ENCODE data around the gene AGTRAP. TPM values are rescaled to one million over a fixed set of nuclear protein-coding genes. Genes with fewer than 3 reads are reported as not detected.

The AGTRAP gene
- total RNA-seq, 1 experiment from 2014 or later, result 22.6 TPM

DNA sequence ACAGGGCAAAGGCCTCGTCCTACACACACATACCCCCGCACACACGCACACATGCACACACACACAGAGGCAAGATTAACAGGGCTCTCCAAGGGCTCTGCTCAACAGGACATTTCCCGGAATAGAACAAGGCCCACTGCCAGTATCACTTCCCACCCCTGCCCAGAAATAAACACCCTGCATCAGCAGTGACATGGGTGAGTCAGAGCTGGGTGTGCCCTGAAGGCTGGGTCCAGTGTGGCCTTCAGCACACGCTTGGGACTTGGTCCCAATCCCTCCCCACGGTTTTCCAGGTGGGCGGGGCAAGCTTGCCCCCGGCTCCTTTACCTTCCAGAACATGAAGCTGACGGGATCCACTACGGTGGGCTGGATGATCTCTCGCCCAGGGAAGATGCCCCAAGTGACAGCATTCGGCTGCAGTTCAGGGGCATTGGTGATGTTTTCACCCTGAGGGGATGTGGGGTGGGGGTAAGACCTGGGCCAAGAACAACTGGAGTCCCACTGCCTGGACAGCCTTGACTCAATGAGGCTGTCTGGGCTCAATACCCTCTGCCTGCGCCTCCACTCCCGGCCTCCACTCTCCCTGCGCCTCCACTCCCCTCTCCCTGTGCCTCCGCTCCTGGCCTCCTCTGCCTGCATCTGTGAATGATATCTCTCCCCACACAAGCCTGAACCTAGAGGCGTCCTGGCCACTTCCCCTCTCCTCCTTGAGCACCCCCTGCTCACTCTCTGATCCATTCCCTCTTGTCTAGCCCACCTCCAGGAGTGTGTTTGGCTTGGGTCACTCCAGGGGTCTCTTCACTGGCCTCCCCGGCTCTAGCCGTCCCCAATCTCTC lies 55.2 kb downstream of the AGTRAP start:
- no peaks in the 10 kb centered on the region for H3K9me3 ChIP-seq (replicated peaks)
- H3K27me3 ChIP-seq (replicated peaks), result no peaks in the 10 kb centered on the region
- DNase-seq (ENCODE audit: low read depth in 1 of 2, low spot score in 2 of 2), result peak; percentile 63 to 79
- H3K4me1 ChIP-seq (replicated peaks), result peaks cover 24% of the 10 kb centered on the region
- H3K36me3 ChIP-seq, result no peaks in the 10 kb centered on the region
- no peak overlapping the region for H3K4me3 ChIP-seq
- peak overlapping the region; percentile 59 for H3K27ac ChIP-seq

DNA sequence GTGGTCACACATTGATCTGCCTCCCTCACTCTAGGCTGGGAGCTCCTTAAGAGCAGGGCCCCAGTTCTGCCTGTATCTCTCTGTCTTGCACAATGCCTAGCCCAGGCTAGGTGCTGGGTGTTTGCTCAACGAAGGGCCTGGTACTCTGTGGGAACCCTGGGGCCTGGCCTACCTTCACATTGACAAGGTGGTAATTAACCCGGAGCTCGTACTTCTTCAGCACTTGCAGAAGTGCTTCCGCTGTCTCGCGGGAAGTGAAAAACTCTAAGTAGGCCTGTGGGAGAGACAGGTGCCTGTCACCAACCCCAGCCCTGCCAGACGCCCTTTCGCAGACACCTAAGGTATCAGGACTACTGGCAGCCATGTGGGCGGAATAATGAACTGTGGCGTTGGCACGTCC lies 56.2 kb downstream of the AGTRAP start:
- Histone ChIP-seq H3K36me3 (no peaks in the 10 kb centered on the region), H3K27ac (no peak overlapping the region), H3K4me3 (no peak overlapping the region), H3K27me3 (replicated peaks) (no peaks in the 10 kb centered on the region), H3K9me3 (replicated peaks) (no peaks in the 10 kb centered on the region), H3K4me1 (replicated peaks) (peaks cover 23% of the 10 kb centered on the region)
- DNase-seq (ENCODE audit: low read depth in 1 of 2, low spot score in 2 of 2), result no peak

DNA sequence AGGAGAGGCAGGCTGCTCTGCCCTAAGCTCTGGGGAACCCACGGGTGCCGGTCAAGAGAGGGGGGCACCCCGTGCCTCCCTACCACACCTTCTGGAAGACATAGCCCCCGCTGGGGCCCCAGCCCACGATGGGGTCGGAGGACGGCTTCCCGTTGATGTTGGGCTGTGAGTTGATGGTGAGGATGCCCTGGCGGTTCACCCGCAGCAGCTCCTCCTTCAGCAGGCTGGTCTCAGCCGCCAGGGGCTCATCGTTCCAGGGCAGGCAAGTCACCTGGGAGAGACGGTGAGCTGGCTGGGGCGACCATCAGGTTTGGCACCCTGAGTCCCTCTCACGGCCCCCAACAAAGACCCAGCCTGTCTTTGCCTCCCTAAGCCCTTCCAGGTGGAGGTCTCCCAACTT lies 57.9 kb downstream of the AGTRAP start:
- no peak for DNase-seq (ENCODE audit: low read depth in 1 of 2, low spot score in 2 of 2)
- Histone ChIP-seq H3K27me3 (replicated peaks) (no peaks in the 10 kb centered on the region), H3K9me3 (replicated peaks) (no peaks in the 10 kb centered on the region), H3K27ac (no peak overlapping the region), H3K4me1 (replicated peaks) (peaks cover 18% of the 10 kb centered on the region), H3K36me3 (no peaks in the 10 kb centered on the region), H3K4me3 (no peak overlapping the region)

DNA sequence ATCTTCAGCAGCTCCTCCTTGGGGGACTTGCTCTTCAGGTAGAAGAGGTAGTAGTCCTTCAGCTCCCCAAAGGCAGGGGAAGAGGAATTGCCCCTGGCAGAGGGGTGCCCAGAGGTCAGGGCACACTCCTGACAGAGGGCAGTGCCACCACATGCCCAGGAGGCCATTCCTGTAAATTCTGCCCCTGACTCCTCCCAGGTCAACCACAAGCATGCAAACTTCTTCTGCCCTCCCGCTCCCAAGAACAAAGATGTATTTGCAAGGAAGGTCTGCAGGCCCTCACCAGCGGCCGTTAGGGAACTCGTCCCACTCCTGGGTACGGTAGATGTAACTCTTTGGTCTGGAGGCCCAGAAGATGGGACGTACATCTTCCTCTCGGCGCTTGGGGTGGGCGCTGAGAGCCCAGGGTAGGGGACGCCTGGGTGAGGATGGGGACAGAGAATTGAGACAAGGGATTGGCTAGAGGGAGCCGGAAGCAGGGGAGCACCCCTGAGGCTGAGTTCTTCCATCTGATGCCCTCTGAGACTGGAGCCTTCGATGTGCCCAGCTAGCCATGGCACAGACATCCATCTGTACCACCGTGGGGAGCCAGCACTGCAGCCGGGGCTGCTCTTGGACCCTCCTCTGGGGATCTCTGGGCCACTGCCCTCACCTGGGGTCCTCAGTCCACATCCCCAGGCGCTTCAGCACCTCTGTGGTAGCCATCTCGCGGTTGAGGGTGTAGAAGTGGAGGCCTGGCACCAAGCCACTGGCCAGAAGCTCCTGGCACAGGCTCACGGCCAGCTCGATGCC lies 58.7 kb downstream of the AGTRAP start:
- Histone ChIP-seq H3K4me1 (replicated peaks) (peaks cover 18% of the 10 kb centered on the region), H3K4me3 (no peak overlapping the region), H3K27ac (no peak overlapping the region), H3K27me3 (replicated peaks) (no peaks in the 10 kb centered on the region), H3K9me3 (replicated peaks) (no peaks in the 10 kb centered on the region), H3K36me3 (no peaks in the 10 kb centered on the region)
- no peak for DNase-seq (ENCODE audit: low read depth in 1 of 2, low spot score in 2 of 2)

DNA sequence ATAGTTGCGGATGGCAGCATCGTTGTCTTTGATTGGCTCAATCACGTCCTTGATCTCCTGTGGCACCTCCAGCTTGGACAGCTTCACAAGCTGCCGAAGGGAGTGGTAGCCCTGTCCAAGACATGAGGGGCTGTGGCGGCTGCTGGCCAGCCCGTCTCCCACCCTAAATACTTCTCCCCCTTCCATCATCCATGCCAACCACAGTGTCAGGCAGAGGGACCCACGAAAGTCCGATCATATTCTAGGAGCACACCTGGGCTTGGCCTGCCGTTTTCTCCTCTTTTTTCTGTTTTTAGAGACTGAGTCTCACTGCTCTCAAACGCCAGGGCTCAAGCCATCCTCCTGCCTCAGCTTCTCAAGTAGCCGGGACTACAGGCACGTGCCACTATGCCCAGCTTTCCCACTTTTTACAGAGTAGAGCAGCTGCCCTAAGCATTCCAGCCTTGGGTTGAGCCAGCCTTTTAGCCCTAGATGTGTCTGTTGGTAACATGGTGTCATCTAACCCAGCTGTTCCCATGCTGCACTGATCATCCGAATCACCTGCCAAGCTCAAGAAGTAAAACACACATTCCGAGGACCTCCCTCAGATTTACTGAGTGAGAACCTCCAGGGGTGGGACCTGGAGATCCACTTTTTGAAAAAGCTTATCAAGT lies 59.4 kb downstream of the AGTRAP start:
- H3K9me3 ChIP-seq (replicated peaks), result no peaks in the 10 kb centered on the region; the same call in 1 of the 2 replicates
- no peak for DNase-seq (ENCODE audit: low read depth in 1 of 2, low spot score in 2 of 2)
- H3K27me3 ChIP-seq (replicated peaks), result no peaks in the 10 kb centered on the region
- no peak overlapping the region for H3K27ac ChIP-seq
- no peaks in the 10 kb centered on the region; the same call in 1 of the 2 replicates for H3K36me3 ChIP-seq
- peaks cover 16% of the 10 kb centered on the region for H3K4me1 ChIP-seq (replicated peaks)
- H3K4me3 ChIP-seq, result no peak overlapping the region

DNA sequence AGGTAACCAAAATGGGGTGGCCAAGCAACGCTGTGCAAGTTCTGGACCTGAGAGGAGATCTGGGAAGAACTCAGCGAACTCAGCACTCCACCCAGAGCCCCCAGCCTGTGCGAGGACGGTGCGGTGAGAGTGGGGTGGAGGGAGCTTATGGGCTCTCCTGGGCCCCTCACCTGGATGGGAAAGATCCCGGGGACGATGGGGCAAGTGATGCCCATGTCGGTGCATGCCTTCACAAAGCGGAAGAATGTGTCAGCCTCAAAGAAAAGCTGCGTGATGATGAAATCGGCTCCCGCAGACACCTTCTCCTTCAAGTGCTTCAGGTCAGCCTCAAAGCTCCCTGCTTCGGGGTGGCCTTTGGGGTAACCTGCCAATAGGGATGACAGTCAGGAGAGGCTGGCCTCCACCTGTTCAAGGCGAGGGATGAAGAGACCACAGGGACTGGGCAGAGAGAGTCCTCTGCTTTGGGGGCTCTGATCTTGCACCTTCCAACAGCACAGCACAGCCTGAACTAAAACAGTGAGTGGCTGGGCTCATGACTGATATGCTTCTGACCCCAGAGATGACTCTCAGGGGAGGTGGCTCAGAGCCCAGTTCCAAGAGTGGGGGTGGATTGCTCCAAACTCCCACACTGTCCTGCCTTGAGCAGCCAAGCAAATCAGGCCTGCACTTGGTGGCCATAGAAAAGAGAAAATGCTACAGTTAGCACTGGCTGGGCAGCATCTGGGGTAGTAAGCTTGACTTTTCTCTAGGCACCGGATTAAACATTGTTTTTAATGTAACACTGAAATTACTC lies 60.3 kb downstream of the AGTRAP start:
- H3K9me3 ChIP-seq (replicated peaks), result no peaks in the 10 kb centered on the region; the same call in 1 of the 2 replicates
- no peak overlapping the region for H3K27ac ChIP-seq
- H3K27me3 ChIP-seq (replicated peaks), result no peaks in the 10 kb centered on the region
- peaks cover 4% of the 10 kb centered on the region for H3K36me3 ChIP-seq
- no peak for DNase-seq (ENCODE audit: low read depth in 1 of 2, low spot score in 2 of 2)
- peaks cover 15% of the 10 kb centered on the region for H3K4me1 ChIP-seq (replicated peaks)
- H3K4me3 ChIP-seq, result no peak overlapping the region

DNA sequence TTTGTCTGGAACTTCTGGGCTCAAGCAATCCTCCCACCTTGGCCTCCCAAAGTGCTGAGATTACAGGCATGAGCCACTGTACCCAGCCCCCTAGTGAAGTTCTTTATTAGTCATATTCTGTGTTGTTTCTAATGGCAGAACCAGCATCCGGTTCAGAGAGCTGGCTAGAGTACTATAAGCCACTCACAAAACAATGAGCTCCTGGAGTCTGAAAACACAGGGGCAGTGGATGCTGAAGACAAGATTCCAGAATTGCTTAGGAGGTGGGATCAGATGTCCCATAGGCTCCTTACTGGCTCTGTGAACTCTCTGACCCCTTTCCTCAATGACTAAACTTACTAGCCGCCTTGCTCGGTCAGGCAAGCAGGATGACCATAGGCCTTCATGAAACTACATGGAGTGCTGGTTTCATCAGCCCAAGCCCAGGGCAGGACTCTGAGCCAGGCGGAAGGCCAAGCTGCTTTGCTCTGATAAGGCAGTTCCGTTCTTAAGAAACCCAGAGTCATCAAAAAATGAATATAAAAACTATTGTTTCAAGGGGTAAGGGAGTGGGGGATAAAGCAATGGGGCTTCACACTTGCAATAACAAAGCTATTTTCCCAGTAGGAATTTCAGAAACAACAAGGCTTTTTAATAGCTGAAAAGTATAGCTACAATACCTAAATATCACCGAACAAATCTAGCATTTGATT lies 61.7 kb downstream of the AGTRAP start:
- Histone ChIP-seq H3K27me3 (replicated peaks) (no peaks in the 10 kb centered on the region), H3K9me3 (replicated peaks) (no peaks in the 10 kb centered on the region; the same call in 1 of the 2 replicates), H3K4me3 (no peak overlapping the region), H3K27ac (no peak overlapping the region), H3K36me3 (peaks cover 4% of the 10 kb centered on the region), H3K4me1 (replicated peaks) (peaks cover 15% of the 10 kb centered on the region)
- no peak for DNase-seq (ENCODE audit: low read depth in 1 of 2, low spot score in 2 of 2)

DNA sequence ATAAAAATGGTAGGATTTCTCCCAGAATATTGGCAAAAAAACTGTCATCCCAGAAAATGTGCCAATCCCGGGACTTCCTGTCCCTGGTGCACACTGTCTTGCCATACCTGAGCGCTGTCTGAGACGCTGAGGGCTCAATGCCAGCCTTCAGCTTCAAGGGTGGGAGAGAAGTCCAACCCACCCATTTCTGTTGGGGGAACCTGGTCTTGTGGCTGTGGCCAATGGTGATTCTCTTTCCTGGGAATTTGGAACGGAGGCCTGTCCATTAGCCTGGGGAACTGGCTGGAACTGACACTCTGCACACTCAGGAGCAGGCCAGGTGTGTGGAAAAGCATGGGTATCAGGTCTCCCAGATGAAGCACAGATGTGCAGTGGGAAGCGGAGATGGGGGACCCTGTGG lies 63.2 kb downstream of the AGTRAP start:
- no peak for DNase-seq (ENCODE audit: low read depth in 1 of 2, low spot score in 2 of 2)
- H3K27ac ChIP-seq, result no peak overlapping the region
- H3K9me3 ChIP-seq (replicated peaks), result no peaks in the 10 kb centered on the region; the same call in 1 of the 2 replicates
- H3K4me1 ChIP-seq (replicated peaks), result peaks cover 25% of the 10 kb centered on the region
- peaks cover 4% of the 10 kb centered on the region for H3K36me3 ChIP-seq
- H3K27me3 ChIP-seq (replicated peaks), result no peaks in the 10 kb centered on the region
- no peak overlapping the region for H3K4me3 ChIP-seq

DNA sequence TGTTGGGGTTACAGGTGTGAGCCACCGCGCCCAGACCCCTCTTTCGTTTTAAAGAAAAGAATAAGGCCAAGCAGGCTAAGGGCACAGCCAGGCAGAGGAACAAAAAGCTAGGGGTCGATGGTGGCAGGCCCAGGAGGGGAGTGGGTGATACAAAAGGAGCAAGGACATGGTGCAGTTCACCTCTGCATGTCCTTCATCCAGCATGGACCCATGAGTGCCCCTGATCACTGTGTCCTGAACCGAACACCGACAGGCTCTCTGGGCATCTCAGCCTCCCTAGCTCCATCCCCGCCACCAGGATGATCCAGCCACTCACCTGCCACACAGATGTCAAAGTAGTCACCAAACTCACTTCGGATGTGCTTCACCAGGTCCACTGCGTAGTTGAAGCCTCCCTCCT lies 64.0 kb downstream of the AGTRAP start:
- peaks cover 32% of the 10 kb centered on the region for H3K4me1 ChIP-seq (replicated peaks)
- no peak for DNase-seq (ENCODE audit: low read depth in 1 of 2, low spot score in 2 of 2)
- H3K27me3 ChIP-seq (replicated peaks), result no peaks in the 10 kb centered on the region

DNA sequence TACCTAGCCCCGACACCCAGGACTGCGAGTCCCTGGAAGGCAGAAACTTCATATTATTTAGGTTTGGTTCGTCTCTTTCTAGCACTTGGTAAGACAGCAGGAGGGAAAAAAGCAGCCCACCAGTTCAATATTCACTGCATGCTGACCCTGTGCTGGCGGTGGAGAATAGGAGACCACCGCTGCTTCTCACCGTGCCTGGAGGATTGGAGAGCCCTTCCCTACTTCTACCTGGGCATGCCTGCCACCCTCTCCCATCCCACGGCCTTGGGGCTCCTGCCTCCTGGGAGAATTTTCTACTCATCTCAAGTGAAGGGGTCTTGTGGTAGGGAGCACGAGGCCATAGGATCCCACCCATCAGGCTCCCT lies 64.4 kb downstream of the AGTRAP start:
- Histone ChIP-seq H3K27me3 (replicated peaks) (no peaks in the 10 kb centered on the region), H3K36me3 (peaks cover 4% of the 10 kb centered on the region), H3K4me3 (no peak overlapping the region), H3K4me1 (replicated peaks) (peaks cover 37% of the 10 kb centered on the region), H3K27ac (no peak overlapping the region), H3K9me3 (replicated peaks) (no peaks in the 10 kb centered on the region; the same call in 1 of the 2 replicates)
- no peak for DNase-seq (ENCODE audit: low read depth in 1 of 2, low spot score in 2 of 2)

More for the DNA sequence above, 64.0 kb downstream of the AGTRAP start:
- no peak overlapping the region for H3K27ac ChIP-seq
- H3K36me3 ChIP-seq, result peaks cover 4% of the 10 kb centered on the region
- no peaks in the 10 kb centered on the region; the same call in 1 of the 2 replicates for H3K9me3 ChIP-seq (replicated peaks)
- no peak overlapping the region for H3K4me3 ChIP-seq

All from SJSA1 (cell line).